ENCODE data around the gene SMC5.
A peak's percentile ranks its signal among the peaks of the same experiment; 100 is the strongest.

DNA sequence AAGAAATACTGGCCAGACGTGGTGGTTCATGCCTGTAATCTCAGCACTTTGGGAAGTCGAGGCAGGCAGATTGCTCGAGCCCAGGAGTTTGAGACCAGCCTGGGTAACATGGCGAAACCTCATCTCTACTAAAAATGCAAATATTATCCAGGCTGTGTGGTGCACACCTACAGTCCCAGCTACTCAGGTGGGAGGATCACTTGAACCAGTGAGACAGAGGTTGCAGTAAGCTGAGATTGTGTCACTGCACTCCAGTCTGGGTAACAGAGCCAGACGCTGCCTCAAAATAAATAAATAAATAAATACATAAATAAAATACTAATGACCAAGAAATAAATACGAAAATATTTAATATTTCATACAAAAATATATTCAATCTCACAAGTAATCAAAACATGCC, 136.9 kb downstream of the SMC5 start:
- TF ChIP-seq, protein P1, sequence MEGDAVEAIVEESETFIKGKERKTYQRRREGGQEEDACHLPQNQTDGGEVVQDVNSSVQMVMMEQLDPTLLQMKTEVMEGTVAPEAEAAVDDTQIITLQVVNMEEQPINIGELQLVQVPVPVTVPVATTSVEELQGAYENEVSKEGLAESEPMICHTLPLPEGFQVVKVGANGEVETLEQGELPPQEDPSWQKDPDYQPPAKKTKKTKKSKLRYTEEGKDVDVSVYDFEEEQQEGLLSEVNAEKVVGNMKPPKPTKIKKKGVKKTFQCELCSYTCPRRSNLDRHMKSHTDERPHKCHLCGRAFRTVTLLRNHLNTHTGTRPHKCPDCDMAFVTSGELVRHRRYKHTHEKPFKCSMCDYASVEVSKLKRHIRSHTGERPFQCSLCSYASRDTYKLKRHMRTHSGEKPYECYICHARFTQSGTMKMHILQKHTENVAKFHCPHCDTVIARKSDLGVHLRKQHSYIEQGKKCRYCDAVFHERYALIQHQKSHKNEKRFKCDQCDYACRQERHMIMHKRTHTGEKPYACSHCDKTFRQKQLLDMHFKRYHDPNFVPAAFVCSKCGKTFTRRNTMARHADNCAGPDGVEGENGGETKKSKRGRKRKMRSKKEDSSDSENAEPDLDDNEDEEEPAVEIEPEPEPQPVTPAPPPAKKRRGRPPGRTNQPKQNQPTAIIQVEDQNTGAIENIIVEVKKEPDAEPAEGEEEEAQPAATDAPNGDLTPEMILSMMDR (IDR thresholded peaks at IDR 0.05), result no peak
- TF ChIP-seq POLR2AphosphoS5 (IDR thresholded peaks at IDR 0.05) (peak in 1 of 2 donors; percentile 33), POLR2A (IDR thresholded peaks at IDR 0.05; ENCODE audit: low read depth) (no peak)

Data from esophagus muscularis mucosa (tissue), 3 donors.